HepG2 (cell line): ENCODE results near the gene TAF6L. TPM values are rescaled to one million over a fixed set of nuclear protein-coding genes. Genes with fewer than 3 reads are reported as not detected.
A peak's percentile ranks its signal among the peaks of the same experiment; 100 is the strongest.

ENCODE experiments used
- ARID5B ChIP-seq: IDR thresholded peaks from 2 replicates; pipeline ENCODE4 v1.4.0; 2020; ENCODE audit warnings: mild to moderate bottlenecking, missing genetic modification reagents
- JUN ChIP-seq: sonication (generic); formaldehyde crosslinking; IDR thresholded peaks from 2 replicates; pipeline ENCODE4 v1.4.0; 2020; ENCODE audit warnings: mild to moderate bottlenecking, missing genetic modification reagents
- MXI1 ChIP-seq: IDR thresholded peaks from 3 replicates; pipeline ENCODE4 v1.6.1; 2012; ENCODE audit warnings: low read depth, low read length, inconsistent platforms, borderline replicate concordance
- MYPOP ChIP-seq: sonication (generic); formaldehyde crosslinking; IDR thresholded peaks from 2 replicates; pipeline ENCODE4 v1.8.1; 2023; ENCODE audit warnings: mild to moderate bottlenecking, moderate library complexity, missing genetic modification reagents
- RAD51 ChIP-seq: fragments of 450-650 bp; IDR thresholded peaks from 2 replicates; pipeline ENCODE4 v1.6.1; 2016; ENCODE audit warnings: borderline replicate concordance
- SSRP1 ChIP-seq: IDR thresholded peaks from 2 replicates; pipeline ENCODE4 v1.6.1; 2016; ENCODE audit warnings: control low read depth
- ZBTB7A ChIP-seq: sonication (generic); formaldehyde crosslinking; IDR thresholded peaks from 2 replicates; pipeline ENCODE4 v1.8.0; 2022; ENCODE audit warnings: mild to moderate bottlenecking, missing genetic modification reagents
- ZHX1 ChIP-seq: sonication (generic); formaldehyde crosslinking; IDR thresholded peaks from 2 replicates; pipeline ENCODE4 v1.8.1; 2022; ENCODE audit warnings: low read depth, mild to moderate bottlenecking, missing genetic modification reagents
- ZNF224 ChIP-seq: sonication (generic); formaldehyde crosslinking; IDR thresholded peaks from 2 replicates; pipeline ENCODE4 v1.5.0; 2020; ENCODE audit warnings: mild to moderate bottlenecking, missing genetic modification reagents
- ZNF333 ChIP-seq: sonication (generic); formaldehyde crosslinking; IDR thresholded peaks from 2 replicates; pipeline ENCODE4 v1.4.0; 2020; ENCODE audit warnings: mild to moderate bottlenecking, missing genetic modification reagents, borderline replicate concordance
- ZNF33B ChIP-seq: sonication (generic); formaldehyde crosslinking; IDR thresholded peaks from 2 replicates; pipeline ENCODE4 v1.5.1; 2020; ENCODE audit warnings: mild to moderate bottlenecking, missing genetic modification reagents
- ZNF572 ChIP-seq: sonication (generic); formaldehyde crosslinking; IDR thresholded peaks from 2 replicates; pipeline ENCODE4 v1.5.1; 2020; ENCODE audit warnings: mild to moderate bottlenecking, missing genetic modification reagents
- ZNF646 ChIP-seq: sonication (generic); formaldehyde crosslinking; IDR thresholded peaks from 2 replicates; pipeline ENCODE4 v1.9.0; 2021; ENCODE audit warnings: mild to moderate bottlenecking, missing genetic modification reagents
- polyA plus RNA-seq, 8 experiments: library from polyadenylated mRNA; depleted of rRNA in 3 of 8; stranded (reverse) in 7 of 8; unstranded in 1 of 8; fragments of >200 nt; fragmentation: Illumina TruSeq in 4 of 8; extraction: Trizol in 4 of 8; gene quantifications; 2 replicates each; pipeline versions ENCODE4 v1.2.1 to v1.2.3, GENCODE V29; 2011 to 2016; ENCODE audit warnings: low read depth in 4 of 8, missing spikeins in 1 of 8, mixed read lengths in 1 of 8; ENCODE audit not compliant: insufficient read depth in 1 of 8
- total RNA-seq, 5 experiments: library from RNA; depleted of rRNA; stranded (reverse); fragments of >200 nt; fragmentation: Illumina TruSeq; extraction: Trizol; gene quantifications; 2 replicates each; pipeline ENCODE4 v1.2.3, GENCODE V29; 2016; ENCODE audit warnings: low read depth in 1 of 5
- TF ChIP-seq, protein P1 (sequence below): sonication (generic); formaldehyde crosslinking; IDR thresholded peaks from 2 replicates; pipeline ENCODE4 v1.4.0; 2020; ENCODE audit warnings: mild to moderate bottlenecking, missing genetic modification reagents

TAF6L gene
- total and polyA plus RNA-seq, 2 of the 13 experiments (the other 11 are each of a cell fraction or from before 2014, with no cell fraction given) = 12.6 to 19.4 TPM

DNA sequence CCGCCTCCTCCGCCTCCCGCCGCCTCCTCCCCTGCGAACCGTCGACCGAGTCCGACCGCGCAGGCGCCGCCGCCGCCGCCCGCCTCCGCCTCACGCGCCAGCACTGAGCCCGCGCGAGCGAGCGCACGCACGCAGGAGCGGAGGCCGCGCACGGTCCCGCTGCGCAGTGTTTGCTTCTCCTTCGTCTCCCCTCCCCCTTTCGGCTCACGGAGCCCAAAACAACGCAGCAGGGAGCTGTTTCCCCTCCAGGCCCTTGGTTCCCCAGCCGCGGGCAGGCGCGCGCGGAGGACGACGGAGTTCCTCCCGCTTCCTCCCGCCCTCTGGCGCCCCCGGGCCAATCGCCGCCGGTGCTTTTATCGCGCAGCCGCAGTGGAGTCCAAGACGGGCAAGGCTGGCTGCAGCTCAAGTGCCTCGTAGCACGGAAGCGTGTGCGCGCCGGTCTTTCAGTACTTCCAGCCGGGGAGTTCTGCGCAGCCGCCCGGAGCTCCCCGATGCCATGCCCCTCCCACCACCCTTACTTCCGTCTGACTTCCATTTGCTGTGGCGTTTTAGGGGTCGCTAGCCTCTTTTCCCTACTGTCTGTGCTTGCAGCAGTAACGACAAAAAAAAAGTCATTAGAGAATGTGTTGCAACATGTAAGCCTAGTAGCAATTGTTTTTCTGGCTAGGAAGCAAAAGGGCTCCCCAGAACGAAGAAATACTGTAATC lies 43.9 kb upstream of the TAF6L start, which contains the start of gene HNRNPUL2 (continued):
- TF ChIP-seq ZHX1 (CRISPR knock-in tag) (0 out of 2 replicates have a peak, but pooled peaks have one; percentile 60), RAD51 (no peak), ZNF224 (no peak), MXI1 (peak; percentile 80; the same call in 1 of the 3 replicates), SSRP1 (CRISPR knock-in tag) (no peak), ZBTB7A (CRISPR knock-in tag) (peak; percentile 39; the same call in 1 of the 2 replicates), ARID5B (CRISPR knock-in tag) (no peak), JUN (peak; percentile 67; the same call in 1 of the 2 replicates), MYPOP (no peak; the same call in 1 of the 2 replicates), ZNF572 (CRISPR knock-in tag) (no peak), ZNF646 (CRISPR knock-in tag) (no peak), ZNF33B (peak; percentile 78; the same call in 1 of the 2 replicates), ZNF333 (CRISPR knock-in tag) (no peak; the same call in 1 of the 2 replicates)
- TF ChIP-seq, protein P1, sequence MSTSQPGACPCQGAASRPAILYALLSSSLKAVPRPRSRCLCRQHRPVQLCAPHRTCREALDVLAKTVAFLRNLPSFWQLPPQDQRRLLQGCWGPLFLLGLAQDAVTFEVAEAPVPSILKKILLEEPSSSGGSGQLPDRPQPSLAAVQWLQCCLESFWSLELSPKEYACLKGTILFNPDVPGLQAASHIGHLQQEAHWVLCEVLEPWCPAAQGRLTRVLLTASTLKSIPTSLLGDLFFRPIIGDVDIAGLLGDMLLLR (CRISPR knock-in tag) = peak; percentile 80
